GM23338 (cell line): ENCODE data around the gene KRTAP12-1. TPM values are rescaled to one million over a fixed set of nuclear protein-coding genes. Genes with fewer than 3 reads are reported as not detected.

Experiments
- ATAC-seq: fragments of 200-7000 bp; cut with Tn5 transposase; 3 replicates; pipeline ENCODE4 v1.9.1; 2020
- DNase-seq: peaks from one replicate; pipeline ENCODE4 v3.0.0-alpha.2; 2015; ENCODE audit warnings: low spot score
- H2AFZ ChIP-seq: fragments of 200-600 bp; sonication (generic); 2 replicates; pipeline ENCODE4 v1.8.0; 2016; ENCODE audit warnings: antibody characterized with exemption, mild to moderate bottlenecking, moderate library complexity
- H3F3A ChIP-seq: fragments of 200-600 bp; sonication (generic); replicated peaks from 2 replicates; pipeline ENCODE4 v1.8.0; 2017; ENCODE audit warnings: antibody characterized with exemption, mixed run types, low read depth
- H3K27ac ChIP-seq: fragments of 200-600 bp; sonication (generic); 2 replicates; pipeline ENCODE4 v1.6.1; 2016; ENCODE audit warnings: low read depth
- H3K27me3 ChIP-seq: fragments of 200-600 bp; sonication (generic); 2 replicates; pipeline ENCODE4 v1.8.0; 2016; ENCODE audit warnings: mild to moderate bottlenecking, mixed run types, moderate library complexity; ENCODE audit not compliant: insufficient read depth
- H3K36me3 ChIP-seq: fragments of 200-600 bp; sonication (generic); 2 replicates; pipeline ENCODE4 v1.8.0; 2016; ENCODE audit warnings: mild to moderate bottlenecking; ENCODE audit not compliant: insufficient read depth
- H3K4me1 ChIP-seq: fragments of 200-600 bp; sonication (generic); 2 replicates; pipeline ENCODE4 v1.8.0; 2016; ENCODE audit warnings: mild to moderate bottlenecking, moderate library complexity; ENCODE audit not compliant: insufficient read depth
- H3K4me2 ChIP-seq: fragments of 200-600 bp; sonication (generic); 2 replicates; pipeline ENCODE4 v1.7.1; 2017; ENCODE audit warnings: mixed run types
- H3K4me3 ChIP-seq: fragments of 200-600 bp; sonication (generic); 2 replicates; pipeline ENCODE4 v1.6.1; 2016; ENCODE audit warnings: mixed run types
- H3K79me2 ChIP-seq: fragments of 200-600 bp; sonication (generic); replicated peaks from 2 replicates; pipeline ENCODE4 v1.8.0; 2017; ENCODE audit warnings: mild to moderate bottlenecking; ENCODE audit not compliant: insufficient read depth
- H3K9me2 ChIP-seq: fragments of 200-600 bp; sonication (generic); 2 replicates; pipeline ENCODE4 v1.8.0; 2017; ENCODE audit not compliant: insufficient read depth
- H4K20me1 ChIP-seq: fragments of 200-600 bp; sonication (generic); replicated peaks from 2 replicates; pipeline ENCODE4 v1.8.0; 2017; ENCODE audit warnings: mild to moderate bottlenecking; ENCODE audit not compliant: insufficient read depth
- H3K27ac Mint-ChIP-seq: 2 replicates; pipeline ENCODE4 v1.8.0; 2020; ENCODE audit warnings: inconsistent platforms, mild to moderate bottlenecking, moderate library complexity, mixed read lengths
- H3K27me3 Mint-ChIP-seq: 3 replicates; pipeline ENCODE4 v1.8.0; 2022; ENCODE audit warnings: low read depth, mild to moderate bottlenecking, moderate library complexity, mixed read lengths, inconsistent platforms; ENCODE audit not compliant: insufficient read depth, poor library complexity
- H3K36me3 Mint-ChIP-seq: 3 replicates; pipeline ENCODE4 v1.8.0; 2021; ENCODE audit warnings: low read depth, mild to moderate bottlenecking, inconsistent platforms, moderate library complexity, mixed read lengths
- H3K4me1 Mint-ChIP-seq: 3 replicates; pipeline ENCODE4 v1.8.0; 2020; ENCODE audit warnings: mild to moderate bottlenecking, inconsistent platforms, mixed read lengths
- H3K4me3 Mint-ChIP-seq: 3 replicates; pipeline ENCODE4 v1.8.0; 2021; ENCODE audit warnings: moderate library complexity, mild to moderate bottlenecking, inconsistent platforms, mixed read lengths
- H3K9me3 Mint-ChIP-seq: 3 replicates; pipeline ENCODE4 v1.8.0; 2020; ENCODE audit warnings: moderate library complexity, mild to moderate bottlenecking, inconsistent platforms, mixed read lengths
- CREB1 ChIP-seq: fragments of 250-450 bp; sonication (Bioruptor Pico); IDR thresholded peaks from 2 replicates; pipeline ENCODE4 v1.5.0; 2020; ENCODE audit warnings: low read depth, mild to moderate bottlenecking, moderate library complexity
- CTCF ChIP-seq, 2 experiments: fragments of 200-600 bp in 1 of 2; sonication (generic) in 1 of 2; conservative IDR thresholded peaks; 2 replicates each; pipeline versions ENCODE4 v1.5.1 to v1.6.1; 2016 to 2017; ENCODE audit warnings: antibody characterized with exemption in 2 of 2, low read depth in 2 of 2, mild to moderate bottlenecking in 2 of 2, moderate library complexity in 1 of 2
- ETS1 ChIP-seq: IDR thresholded peaks from 2 replicates; pipeline ENCODE4 v1.6.1; 2016; ENCODE audit warnings: antibody characterized with exemption
- EZH2 ChIP-seq: fragments of 200-600 bp; sonication (generic); IDR thresholded peaks from one replicate; pipeline ENCODE4 v1.8.0; 2017; ENCODE audit warnings: antibody characterized with exemption, mild to moderate bottlenecking, low read depth; ENCODE audit not compliant: unreplicated experiment
- EZH2phosphoT487 ChIP-seq: fragments of 200-600 bp; sonication (generic); IDR thresholded peaks from one replicate; pipeline ENCODE4 v1.8.1; 2018; ENCODE audit warnings: antibody characterized with exemption; ENCODE audit not compliant: unreplicated experiment
- JUNB ChIP-seq: IDR thresholded peaks from one replicate; pipeline ENCODE4 v1.6.1; 2016; ENCODE audit warnings: antibody characterized with exemption; ENCODE audit not compliant: unreplicated experiment
- NANOG ChIP-seq: IDR thresholded peaks from 2 replicates; pipeline ENCODE4 v1.6.1; 2016; ENCODE audit warnings: antibody characterized with exemption, borderline replicate concordance
- POLR2AphosphoS5 ChIP-seq: IDR thresholded peaks from 2 replicates; pipeline ENCODE4 v1.6.1; 2016; ENCODE audit warnings: antibody characterized with exemption, low read depth
- REST ChIP-seq: IDR thresholded peaks from one replicate; pipeline ENCODE4 v1.6.1; 2018; ENCODE audit warnings: antibody characterized with exemption; ENCODE audit not compliant: unreplicated experiment
- STAT1 ChIP-seq: IDR thresholded peaks from one replicate; pipeline ENCODE4 v1.6.1; 2016; ENCODE audit warnings: antibody characterized with exemption; ENCODE audit not compliant: unreplicated experiment
- ZNF114 ChIP-seq: fragments of 250-450 bp; sonication (Bioruptor Pico); IDR thresholded peaks from 2 replicates; pipeline ENCODE4 v1.5.0; 2020; ENCODE audit warnings: mild to moderate bottlenecking, moderate library complexity
- ZNF331 ChIP-seq: fragments of 250-450 bp; sonication (Bioruptor Pico); IDR thresholded peaks from 2 replicates; pipeline ENCODE4 v1.5.0; 2020; ENCODE audit warnings: low read depth, mild to moderate bottlenecking, moderate library complexity
- ZNF462 ChIP-seq: fragments of 250-450 bp; sonication (Bioruptor Pico); IDR thresholded peaks from 2 replicates; pipeline ENCODE4 v1.5.0; 2020; ENCODE audit warnings: mild to moderate bottlenecking, moderate library complexity
- polyA plus RNA-seq: library from polyadenylated mRNA; unstranded; fragments of >200 nt; fragmentation: Nextera tagmentation; extraction: Ambion mirVana; gene quantifications from 2 replicates; pipeline ENCODE4 v1.2.1, GENCODE V29; 2016
- total RNA-seq: library from RNA; depleted of rRNA; stranded (reverse); fragments of >200 nt; shearing (Covaris generic); gene quantifications from 2 replicates; pipeline ENCODE4 v1.2.3, GENCODE V29; 2014

KRTAP12-1 gene
- total and polyA plus RNA-seq, 2 experiments from 2014 or later: not detected

- 0 out of 2 replicates have a peak overlapping the region, but pooled peaks have one; percentile 32 for H3K4me2 ChIP-seq
- H3K79me2 ChIP-seq: no peaks in the 10 kb centered on the region
- no peaks in the 10 kb centered on the region for H3K9me2 ChIP-seq
- peak overlapping the region; percentile 26; the same call in 1 of the 2 replicates for H3K27ac Mint-ChIP-seq
- H2AFZ ChIP-seq: no peak overlapping the region
- H3F3A ChIP-seq: 0 out of 2 replicates have a peak, but pooled peaks cover 9% of the 10 kb centered on the region
- peaks cover 34% of the 10 kb centered on the region for H3K27me3 Mint-ChIP-seq
- DNase-seq (no peak), ATAC-seq (no peak)
- H3K36me3 Mint-ChIP-seq: no peaks in the 10 kb centered on the region
- no peak overlapping the region; the same call in 2 of the 3 replicates for H3K4me3 Mint-ChIP-seq
- no peak overlapping the region for H3K4me3 ChIP-seq
- H3K9me3 Mint-ChIP-seq: peaks cover 2% of the 10 kb centered on the region; the same call in 1 of the 3 replicates
- peaks cover 42% of the 10 kb centered on the region for H3K4me1 ChIP-seq
- no peak for TF ChIP-seq POLR2AphosphoS5
- TF ChIP-seq JUNB: no peak
- no peak for TF ChIP-seq REST
- TF ChIP-seq ZNF114 (CRISPR knock-in tag): no peak
- TF ChIP-seq CREB1: no peak
- no peak for TF ChIP-seq STAT1
- no peak for TF ChIP-seq CTCF (conservative IDR thresholded peaks at IDR 0.05; ENCODE audit: low read depth in 2 of 2)
- no peak for TF ChIP-seq ZNF462 (CRISPR knock-in tag)
- no peak for TF ChIP-seq NANOG
- no peak for TF ChIP-seq ZNF331
- no peak for TF ChIP-seq ETS1
- TF ChIP-seq EZH2: no peak
- no peak for TF ChIP-seq EZH2phosphoT487
- H3K27ac ChIP-seq: no peak overlapping the region
- no peaks in the 10 kb centered on the region for H3K36me3 ChIP-seq
- H3K27me3 ChIP-seq: peaks cover 12% of the 10 kb centered on the region
- H3K4me1 Mint-ChIP-seq: peaks cover 78% of the 10 kb centered on the region
- H4K20me1 ChIP-seq: no peaks in the 10 kb centered on the region
Observed at GRCh38 chr21:44701541-44701940, 19.6 kb upstream of the KRTAP12-1 start.
